Stomach (tissue), 4 donors: Measurements from ENCODE around the gene COLEC12.

Experiments used
- CTCF ChIP-seq, 7 experiments: fragments of 450-650 bp in 4 of 7; fragments of 200-600 bp in 3 of 7; sonication (generic) in 3 of 7; IDR thresholded peaks; one replicate each; pipeline ENCODE4 v1.5.1; 2016 to 2019; ENCODE audit warnings: antibody characterized with exemption in 7 of 7, control low read depth in 2 of 7, mild to moderate bottlenecking in 1 of 7
- POLR2A ChIP-seq, 4 donors: fragments of 450-650 bp; IDR thresholded peaks; one replicate each; pipeline ENCODE4 v1.6.1; 2016; ENCODE audit warnings: antibody characterized with exemption in 4 of 4, control low read depth in 2 of 4, mild to moderate bottlenecking in 1 of 4, moderate library complexity in 1 of 4

GRCh38 chr18:471716-472115 is 28.8 kb downstream of the COLEC12 start:
- TF ChIP-seq CTCF (IDR thresholded peaks at IDR 0.05) (no peak), POLR2A (IDR thresholded peaks at IDR 0.05) (no peak)
